ENCODE results near the gene PLA2G15.

PLA2G15 gene

GRCh38 chr16:68255712-68256111, 10.5 kb downstream of the PLA2G15 start:
- DNase-seq: no peak

GRCh38 chr16:68257251-68257905, 12.2 kb downstream of the PLA2G15 start:
- DNase-seq: peak; percentile 53

- DNase-seq: no peak
Observed at GRCh38 chr16:68257906-68258800, 13.0 kb downstream of the PLA2G15 start.

DNA sequence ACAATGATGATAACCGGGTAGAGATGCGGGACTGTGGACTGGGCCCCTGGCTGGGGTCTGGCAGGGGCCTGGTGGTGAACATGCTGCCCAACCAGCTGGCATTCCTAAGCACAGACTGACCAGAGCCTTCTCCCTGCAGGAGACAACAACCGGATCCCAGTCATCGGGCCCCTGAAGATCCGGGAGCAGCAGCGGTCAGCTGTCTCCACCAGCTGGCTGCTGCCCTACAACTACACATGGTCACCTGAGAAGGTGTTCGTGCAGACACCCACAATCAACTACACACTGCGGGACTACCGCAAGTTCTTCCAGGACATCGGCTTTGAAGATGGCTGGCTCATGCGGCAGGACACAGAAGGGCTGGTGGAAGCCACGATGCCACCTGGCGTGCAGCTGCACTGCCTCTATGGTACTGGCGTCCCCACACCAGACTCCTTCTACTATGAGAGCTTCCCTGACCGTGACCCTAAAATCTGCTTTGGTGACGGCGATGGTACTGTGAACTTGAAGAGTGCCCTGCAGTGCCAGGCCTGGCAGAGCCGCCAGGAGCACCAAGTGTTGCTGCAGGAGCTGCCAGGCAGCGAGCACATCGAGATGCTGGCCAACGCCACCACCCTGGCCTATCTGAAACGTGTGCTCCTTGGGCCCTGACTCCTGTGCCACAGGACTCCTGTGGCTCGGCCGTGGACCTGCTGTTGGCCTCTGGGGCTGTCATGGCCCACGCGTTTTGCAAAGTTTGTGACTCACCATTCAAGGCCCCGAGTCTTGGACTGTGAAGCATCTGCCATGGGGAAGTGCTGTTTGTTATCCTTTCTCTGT, 14.0 kb downstream of the PLA2G15 start:
- no peak for DNase-seq

GRCh38 chr16:68263559-68264127, 18.5 kb downstream of the PLA2G15 start:
- no peak for DNase-seq

DNA sequence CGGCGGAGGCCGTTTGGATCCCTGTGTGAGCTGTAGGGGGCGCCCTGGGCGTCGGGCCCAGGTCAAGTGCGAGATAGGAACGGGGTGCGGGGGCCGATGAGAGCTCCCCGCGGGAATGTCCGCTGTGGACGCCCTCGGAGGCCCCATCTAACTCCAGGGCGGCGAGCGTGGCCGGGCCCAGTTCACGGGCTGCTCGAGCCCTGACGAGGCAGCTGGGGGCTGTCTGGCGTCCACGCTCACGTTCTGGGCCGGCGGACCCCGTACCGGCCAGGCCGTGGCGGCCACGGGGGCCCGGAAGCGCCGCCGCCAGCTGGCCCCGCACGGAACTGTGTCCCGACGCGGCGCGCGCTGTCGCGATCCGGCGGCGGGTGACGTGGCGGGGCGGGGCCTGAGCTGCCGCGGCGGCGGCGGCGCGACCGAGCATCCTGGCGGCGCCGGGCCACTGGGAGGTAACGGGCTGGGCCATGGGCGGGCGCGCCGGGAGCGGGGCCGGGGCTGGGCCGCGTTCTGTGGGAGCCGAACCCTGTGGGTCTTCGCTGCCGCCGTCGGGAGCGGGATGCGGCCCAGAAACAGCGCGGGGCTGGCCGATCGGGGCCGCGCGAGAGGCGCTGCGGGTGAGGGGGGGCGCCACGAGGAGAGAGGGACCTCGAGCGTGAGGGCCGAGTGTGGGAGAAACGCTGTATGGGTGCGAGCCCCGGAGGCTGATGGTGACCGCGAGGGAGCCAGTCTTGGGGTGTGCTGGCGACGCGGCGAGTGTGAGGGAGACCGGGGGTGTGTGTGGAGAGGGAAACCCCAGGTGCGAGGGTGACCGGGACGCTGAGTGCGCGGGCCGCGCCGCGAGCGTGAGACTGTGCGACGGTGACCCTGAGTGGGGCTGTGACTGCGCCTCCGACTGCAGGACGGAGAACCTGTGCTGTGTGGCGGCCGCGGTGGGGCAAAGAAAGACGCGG, 19.2 kb downstream of the PLA2G15 start, which contains the start of gene SLC7A6:
SLC7A6 (plus strand) TSS at position 399 of the 950 bp plus-strand sequence. CDS start 10,201 bp downstream, outside the sequence.
- DNase-seq: peak; percentile 82

DNA sequence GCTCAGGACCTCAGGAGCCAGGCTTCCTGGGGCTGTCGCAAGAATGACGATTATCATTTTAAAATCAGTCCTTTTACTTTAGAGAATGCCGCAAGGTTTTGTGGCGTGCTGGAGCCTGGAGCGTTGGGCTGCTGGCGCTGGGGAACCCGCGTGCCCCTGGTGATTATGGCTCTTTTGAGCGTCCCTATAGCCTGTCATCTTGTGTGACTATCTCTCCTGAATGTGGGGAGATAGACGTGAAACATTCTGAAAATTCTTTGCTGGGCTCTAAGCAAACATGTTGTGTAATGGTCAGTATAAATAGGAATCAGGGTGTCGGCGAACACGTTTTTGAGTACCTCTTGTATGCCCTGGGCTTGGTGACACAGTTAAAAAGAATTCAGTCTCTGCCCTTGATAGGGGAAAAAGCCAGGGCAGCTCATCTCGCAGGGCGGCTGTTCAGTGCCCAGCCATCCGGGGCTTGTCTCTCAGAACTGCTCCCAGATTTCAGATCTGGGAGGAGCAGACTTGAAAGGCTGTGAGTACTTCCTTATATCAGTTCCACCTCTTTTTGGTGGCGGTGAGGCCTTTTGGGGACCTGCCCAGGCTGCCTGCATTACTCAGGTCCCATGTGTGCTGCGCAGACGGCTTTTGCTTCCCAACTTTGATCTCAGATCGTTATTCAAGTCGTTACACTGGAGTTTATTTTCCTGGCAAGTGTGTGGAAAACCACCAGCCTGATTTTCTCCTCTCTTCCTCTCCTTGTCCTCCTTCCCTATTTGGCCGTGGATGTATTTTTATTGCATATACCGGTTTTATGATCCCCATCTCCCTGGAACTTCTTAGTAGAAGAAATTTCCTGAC, 20.1 kb downstream of the PLA2G15 start:
- peak; percentile 60 for DNase-seq

DNA sequence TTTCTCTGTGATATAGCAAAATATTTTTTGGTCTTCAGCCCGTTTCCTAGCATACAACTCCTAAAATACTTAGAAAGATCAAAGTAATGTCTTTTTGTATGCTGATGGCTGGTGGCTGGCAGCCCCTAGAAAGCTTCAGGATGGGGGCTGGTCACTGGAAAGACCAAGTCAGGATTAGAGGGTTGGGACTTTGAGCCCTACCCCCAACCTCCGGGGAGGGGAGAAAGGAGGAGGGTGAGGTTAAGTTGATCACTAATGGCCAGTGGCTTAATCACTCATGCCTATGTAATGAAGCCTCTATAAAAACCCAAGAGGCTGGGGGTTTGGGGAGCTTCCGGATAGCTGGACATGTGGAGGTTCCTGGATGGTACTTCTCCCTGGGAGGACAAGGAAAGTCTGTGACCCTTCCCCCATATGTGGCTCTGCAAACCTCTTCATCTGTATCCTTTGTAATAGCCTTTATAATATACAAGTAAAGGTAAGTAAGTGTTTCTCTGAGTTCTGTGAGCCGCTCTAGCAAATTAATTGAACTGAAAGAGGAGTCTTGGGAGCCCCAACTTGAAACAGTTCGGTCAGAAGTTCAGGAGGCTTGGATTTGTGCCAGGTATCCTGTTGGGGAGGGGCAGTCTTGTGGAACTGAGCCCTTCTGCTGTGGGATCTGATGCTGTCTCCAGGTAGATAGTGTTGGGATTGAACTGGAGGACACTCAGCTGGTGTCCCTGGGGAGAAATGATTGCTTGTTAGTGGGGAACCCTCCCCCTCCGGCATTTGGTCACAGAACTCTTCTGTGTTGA, 22.6 kb downstream of the PLA2G15 start:
- DNase-seq: no peak

GRCh38 chr16:68269793-68270192, 24.6 kb downstream of the PLA2G15 start:
- no peak for DNase-seq

DNA sequence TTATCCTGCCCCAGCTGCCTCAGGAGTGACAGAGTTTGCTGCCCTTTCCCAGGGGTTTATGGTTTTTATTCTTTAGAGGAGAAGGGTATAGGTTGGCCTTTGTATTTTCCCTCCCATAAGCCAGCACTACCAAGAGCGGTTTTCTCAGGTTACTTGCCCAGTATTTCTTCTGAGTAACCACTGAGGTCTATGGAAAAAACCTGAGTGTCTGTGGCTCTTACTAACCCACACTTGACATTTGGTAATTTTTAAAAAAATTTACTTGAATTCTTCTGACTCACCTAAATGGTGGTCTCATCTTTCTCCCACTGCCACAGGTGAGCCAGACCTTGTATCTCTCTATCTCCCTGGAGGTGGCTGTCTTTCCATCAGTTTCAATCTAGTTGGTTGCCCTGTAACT, 25.2 kb downstream of the PLA2G15 start:
- DNase-seq: no peak

DNA sequence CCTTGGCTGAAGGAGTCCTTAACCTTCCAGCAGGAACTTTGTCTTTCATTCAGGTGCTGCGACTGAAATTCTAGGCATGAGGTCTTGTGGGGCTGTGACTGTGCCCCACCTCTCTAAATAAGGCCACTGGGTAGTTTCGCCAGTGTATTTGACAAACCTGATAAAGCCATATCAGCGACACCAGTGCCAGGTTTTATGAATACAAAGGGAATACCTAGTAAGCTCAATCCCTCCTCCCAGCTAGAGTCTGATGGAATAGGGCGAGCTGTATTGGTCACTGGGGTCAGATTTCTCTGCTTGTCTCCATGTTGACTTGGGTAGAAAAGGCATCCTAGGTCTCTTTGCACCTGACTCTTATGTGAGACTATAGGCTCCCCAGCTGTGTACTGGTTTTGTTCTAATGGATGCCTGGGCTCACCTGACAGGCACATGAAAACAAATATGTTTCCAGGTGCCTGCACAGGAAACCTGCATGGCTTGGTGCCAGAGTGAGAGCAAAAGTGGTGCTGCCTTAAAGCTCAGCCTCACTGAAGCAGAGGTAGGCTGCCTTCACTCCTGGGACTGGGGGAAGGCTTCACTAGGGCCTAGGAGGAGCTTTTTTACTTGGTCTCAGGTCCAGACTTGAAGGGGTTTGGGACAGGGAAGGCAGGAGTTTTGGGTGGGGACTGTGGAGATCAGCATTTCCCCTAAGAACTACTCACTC, 27.5 kb downstream of the PLA2G15 start:
- peak; percentile 45 for DNase-seq

- no peak for DNase-seq
Observed at GRCh38 chr16:68273459-68273858, 28.3 kb downstream of the PLA2G15 start.

DNA sequence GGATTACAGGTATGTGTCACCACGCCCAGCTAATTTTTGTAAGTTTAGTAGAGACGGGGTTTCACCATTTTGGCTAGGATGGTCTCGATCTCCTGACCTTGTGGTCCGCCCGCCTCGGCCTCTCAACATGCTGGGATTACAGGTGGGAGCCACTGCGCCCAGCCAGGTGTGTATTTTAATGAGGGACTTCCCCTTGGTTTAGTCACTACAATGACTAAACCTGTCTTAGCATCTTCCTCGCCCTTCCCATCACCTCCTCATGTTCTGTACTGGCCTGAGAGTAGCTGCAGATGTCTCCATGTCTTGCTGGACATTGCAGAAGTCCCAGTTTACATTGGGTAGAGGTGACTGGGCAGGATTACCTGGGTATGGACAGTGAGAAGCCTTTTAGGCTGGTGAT, 28.7 kb downstream of the PLA2G15 start:
- DNase-seq: no peak

DNA sequence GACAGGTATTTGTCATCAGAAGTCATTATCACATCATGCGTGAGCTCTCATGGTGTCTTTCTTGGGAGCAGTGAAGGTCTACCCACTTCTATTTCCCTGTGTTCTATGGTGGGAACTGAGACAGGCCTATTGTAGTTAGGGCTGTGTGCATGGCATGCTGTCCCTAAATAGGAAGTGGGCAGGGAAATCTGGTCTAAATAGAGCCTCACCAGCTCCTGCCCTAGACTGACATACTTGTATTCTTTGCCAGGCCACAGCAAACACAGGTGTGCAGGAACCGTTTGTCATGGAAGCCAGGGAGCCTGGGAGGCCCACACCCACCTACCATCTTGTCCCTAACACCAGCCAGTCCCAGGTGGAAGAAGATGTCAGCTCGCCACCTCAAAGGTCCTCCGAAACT, 29.3 kb downstream of the PLA2G15 start:
- DNase-seq: no peak

- DNase-seq: peak; percentile 53
Observed at GRCh38 chr16:68275611-68276191, 30.5 kb downstream of the PLA2G15 start.

DNA sequence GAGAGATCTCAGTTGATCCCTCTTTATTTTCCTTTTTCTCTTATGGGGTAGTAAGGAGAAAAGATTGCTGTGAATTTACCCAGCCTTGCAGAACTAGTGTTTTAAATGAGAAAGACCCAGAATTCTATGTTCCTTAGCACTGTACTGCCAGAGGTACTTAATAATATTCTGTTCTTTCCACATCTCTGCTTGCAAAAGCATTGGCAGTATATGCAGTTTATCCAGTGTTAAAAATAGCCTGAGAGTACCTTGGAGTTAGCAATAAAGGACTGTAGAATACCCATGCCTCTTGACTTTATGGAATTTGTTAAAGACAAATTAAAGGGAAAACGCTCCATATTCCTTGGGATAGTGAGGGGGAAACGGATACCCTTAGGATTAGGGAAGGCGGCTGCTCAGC, 31.1 kb downstream of the PLA2G15 start:
- DNase-seq: no peak

GRCh38 chr16:68279726-68280558, 34.8 kb downstream of the PLA2G15 start:
- DNase-seq: no peak
